Hepatocyte (in vitro differentiated cells): Measurements from ENCODE around the gene CPNE2.

Experiments
- EZH2phosphoT487 ChIP-seq: fragments of 200-600 bp; sonication (generic); IDR thresholded peaks from one replicate; pipeline ENCODE4 v1.6.1; 2018; ENCODE audit warnings: antibody characterized with exemption, mild to moderate bottlenecking, low read depth, moderate library complexity; ENCODE audit not compliant: unreplicated experiment, severe bottlenecking
- TF ChIP-seq, protein P1 (sequence below): fragments of 200-600 bp; sonication (generic); IDR thresholded peaks from 2 replicates; pipeline ENCODE4 v1.5.1; 2016; ENCODE audit warnings: antibody characterized with exemption, mild to moderate bottlenecking; ENCODE audit not compliant: poor library complexity

DNA sequence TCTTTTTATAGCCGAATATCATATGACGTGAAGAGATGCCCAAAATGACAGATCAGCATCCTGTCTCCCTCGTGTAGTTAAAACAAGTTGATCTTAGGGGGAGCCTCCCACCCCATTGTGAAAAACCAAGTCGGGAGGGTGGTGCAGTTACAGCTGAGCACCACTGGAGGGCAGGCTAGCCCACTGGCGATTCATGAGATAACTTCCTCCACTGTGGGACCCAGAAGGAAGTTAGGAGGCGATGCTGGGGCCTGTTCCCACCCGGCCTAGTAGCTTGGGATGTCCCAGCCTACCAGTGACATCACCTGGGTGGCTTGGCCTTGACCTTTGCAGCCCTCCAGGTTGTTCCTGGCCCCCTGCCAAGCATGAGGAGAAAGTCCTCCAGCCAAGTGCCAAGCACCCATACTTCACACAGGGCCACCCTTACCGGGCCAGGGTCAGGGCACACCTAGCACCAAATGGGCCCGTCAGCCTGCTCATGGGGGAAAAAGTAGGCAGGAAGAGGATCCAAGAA is 8.1 kb upstream of the CPNE2 start:
- TF ChIP-seq, protein P1, sequence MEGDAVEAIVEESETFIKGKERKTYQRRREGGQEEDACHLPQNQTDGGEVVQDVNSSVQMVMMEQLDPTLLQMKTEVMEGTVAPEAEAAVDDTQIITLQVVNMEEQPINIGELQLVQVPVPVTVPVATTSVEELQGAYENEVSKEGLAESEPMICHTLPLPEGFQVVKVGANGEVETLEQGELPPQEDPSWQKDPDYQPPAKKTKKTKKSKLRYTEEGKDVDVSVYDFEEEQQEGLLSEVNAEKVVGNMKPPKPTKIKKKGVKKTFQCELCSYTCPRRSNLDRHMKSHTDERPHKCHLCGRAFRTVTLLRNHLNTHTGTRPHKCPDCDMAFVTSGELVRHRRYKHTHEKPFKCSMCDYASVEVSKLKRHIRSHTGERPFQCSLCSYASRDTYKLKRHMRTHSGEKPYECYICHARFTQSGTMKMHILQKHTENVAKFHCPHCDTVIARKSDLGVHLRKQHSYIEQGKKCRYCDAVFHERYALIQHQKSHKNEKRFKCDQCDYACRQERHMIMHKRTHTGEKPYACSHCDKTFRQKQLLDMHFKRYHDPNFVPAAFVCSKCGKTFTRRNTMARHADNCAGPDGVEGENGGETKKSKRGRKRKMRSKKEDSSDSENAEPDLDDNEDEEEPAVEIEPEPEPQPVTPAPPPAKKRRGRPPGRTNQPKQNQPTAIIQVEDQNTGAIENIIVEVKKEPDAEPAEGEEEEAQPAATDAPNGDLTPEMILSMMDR = peak; percentile 97
- TF ChIP-seq EZH2phosphoT487 = no peak
